OCI-LY7 (cell line): ENCODE measurements around the gene CASP10. TPM values are rescaled to one million over a fixed set of nuclear protein-coding genes. Genes with fewer than 3 reads are reported as not detected.

ENCODE experiments used
- BruUV-seq: library from RNA; stranded (reverse); fragments of 400-500 nt; replicated peaks from 2 replicates; lab custom pipeline; 2021; lab: Mats Ljungman, UMichigan
- CTCF ChIA-PET: fragments of 300-600 bp; sonication (Branson Sonifier 250); formaldehyde crosslinking; loops from one replicate; lab custom pipeline; 2022; ENCODE audit warnings: antibody characterized with exemption; ENCODE audit not compliant: unreplicated experiment; lab: Charles Lee
- POLR2A ChIA-PET: fragments of 300-600 bp; sonication (Branson Sonifier 250); formaldehyde crosslinking; loops from one replicate; lab custom pipeline; 2022; ENCODE audit warnings: antibody characterized with exemption; lab: Charles Lee
- DNase-seq: peaks from one replicate; pipeline ENCODE4 v3.0.0-alpha.2; 2015; ENCODE audit warnings: low spot score
- H2AFZ ChIP-seq: fragments of 200-600 bp; sonication (generic), shearing (Covaris generic); 2 replicates; pipeline ENCODE4 v1.6.1; 2014; ENCODE audit warnings: mild to moderate bottlenecking, antibody characterized with exemption, low read length, moderate library complexity
- H3K27ac ChIP-seq: fragments of 200-600 bp; sonication (generic); 2 replicates; pipeline ENCODE4 v1.5.1; 2014; ENCODE audit warnings: mixed run types, low read depth, mild to moderate bottlenecking, moderate library complexity, low read length, inconsistent platforms; ENCODE audit not compliant: poor library complexity, severe bottlenecking
- H3K36me3 ChIP-seq: fragments of 200-600 bp; sonication (generic); 2 replicates; pipeline ENCODE4 v1.6.1; 2014; ENCODE audit warnings: mild to moderate bottlenecking, antibody characterized with exemption, low read length, moderate library complexity, mixed read lengths; ENCODE audit not compliant: insufficient read depth
- H3K4me1 ChIP-seq: fragments of 200-600 bp; sonication (generic); 2 replicates; pipeline ENCODE4 v1.5.1; 2014; ENCODE audit warnings: mild to moderate bottlenecking, low read length; ENCODE audit not compliant: insufficient read depth, poor library complexity, severe bottlenecking
- H3K4me2 ChIP-seq: fragments of 200-600 bp; sonication (generic); 2 replicates; pipeline ENCODE4 v1.6.1; 2014; ENCODE audit warnings: mild to moderate bottlenecking, low read length
- H3K4me3 ChIP-seq: fragments of 200-600 bp; sonication (generic); 2 replicates; pipeline ENCODE4 v1.5.1; 2014; ENCODE audit warnings: mild to moderate bottlenecking, low read depth, low read length; ENCODE audit not compliant: poor library complexity, severe bottlenecking
- H3K79me2 ChIP-seq: fragments of 200-600 bp; sonication (generic); 2 replicates; pipeline ENCODE4 v1.6.1; 2016; ENCODE audit warnings: low read depth, mild to moderate bottlenecking, low read length, moderate library complexity, mixed read lengths; ENCODE audit not compliant: insufficient read depth
- H3K9me2 ChIP-seq: fragments of 200-600 bp; sonication (generic); 2 replicates; pipeline ENCODE4 v1.6.1; 2016; ENCODE audit warnings: mild to moderate bottlenecking, low read length, mixed read lengths; ENCODE audit not compliant: insufficient read depth
- H3K9me3 ChIP-seq: fragments of 200-600 bp; sonication (generic); 2 replicates; pipeline ENCODE4 v1.6.1; 2014; ENCODE audit warnings: mild to moderate bottlenecking, mixed run types, low read length, mixed read lengths
- H4K20me1 ChIP-seq: fragments of 200-600 bp; sonication (generic); 2 replicates; pipeline ENCODE4 v1.6.1; 2014; ENCODE audit warnings: mild to moderate bottlenecking, antibody characterized with exemption, low read length, moderate library complexity, mixed read lengths; ENCODE audit not compliant: insufficient read depth
- EZH2phosphoT487 ChIP-seq: fragments of 200-600 bp; sonication (generic); IDR thresholded peaks from 2 replicates; pipeline ENCODE4 v1.6.1; 2018; ENCODE audit warnings: low read depth, borderline replicate concordance, mild to moderate bottlenecking, mixed run types, antibody characterized with exemption, low read length, moderate library complexity, mixed read lengths
- intact Hi-C: fragments of 100-400 bp; cut with micrococcal nuclease; formaldehyde crosslinking; loops from one replicate; pipeline ENCODE4 v1.10.0; 2022; ENCODE audit not compliant: unreplicated experiment
- total RNA-seq, 2 experiments: library from RNA; depleted of rRNA in 1 of 2; stranded (reverse); fragments of >200 nt in 1 of 2; shearing (Covaris generic) in 1 of 2; gene quantifications; 2 replicates each; pipeline ENCODE4 v1.2.3, GENCODE V29; 2014 to 2022
- TF ChIP-seq, protein P1 (sequence below): fragments of 200-600 bp; sonication (generic); conservative IDR thresholded peaks from 2 replicates; pipeline ENCODE4 v1.5.1; 2014; ENCODE audit warnings: mild to moderate bottlenecking, antibody characterized with exemption, low read length, moderate library complexity, mixed read lengths

CASP10 gene
- total RNA-seq, 2 experiments from 2014 or later: 0.51 to 1.2 TPM

DNA sequence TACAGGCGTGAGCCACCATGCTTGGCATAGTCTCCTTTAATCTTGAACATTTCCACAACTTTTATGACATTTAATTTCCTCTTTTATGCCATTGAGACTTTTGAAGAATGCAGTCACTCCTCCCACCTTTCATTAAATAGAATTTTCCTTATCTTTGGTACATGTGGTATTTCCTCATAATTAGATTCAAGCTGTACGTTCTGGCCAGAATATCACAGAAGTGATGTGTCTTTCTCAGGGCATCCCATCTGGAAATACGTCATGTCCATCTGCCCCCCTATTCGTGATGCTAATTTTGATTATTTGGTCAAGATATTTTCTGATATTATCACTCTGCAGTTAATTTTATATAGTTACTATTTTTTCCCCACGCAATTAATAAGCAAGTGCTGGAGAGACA lies 16.9 kb downstream of the CASP10 start:
- intact Hi-C loops: no loop called here
- Histone ChIP-seq H3K4me2 (no peak overlapping the region), H3K36me3 (no peaks in the 10 kb centered on the region), H3K9me2 (no peaks in the 10 kb centered on the region), H3K27ac (no peak overlapping the region), H4K20me1 (no peaks in the 10 kb centered on the region), H3K4me1 (peaks cover 10% of the 10 kb centered on the region), H3K4me3 (no peak overlapping the region), H3K9me3 (no peaks in the 10 kb centered on the region), H3K79me2 (no peaks in the 10 kb centered on the region), H2AFZ (no peak overlapping the region)
- POLR2A ChIA-PET: interaction anchor here (0.6 kb wide), 1 partner anchor 198 kb away, joined by 3 read pairs; no protein-coding TSS in a partner anchor
- BruUV-seq: no TSS peak
- TF ChIP-seq EZH2phosphoT487: no peak
- TF ChIP-seq, protein P1, sequence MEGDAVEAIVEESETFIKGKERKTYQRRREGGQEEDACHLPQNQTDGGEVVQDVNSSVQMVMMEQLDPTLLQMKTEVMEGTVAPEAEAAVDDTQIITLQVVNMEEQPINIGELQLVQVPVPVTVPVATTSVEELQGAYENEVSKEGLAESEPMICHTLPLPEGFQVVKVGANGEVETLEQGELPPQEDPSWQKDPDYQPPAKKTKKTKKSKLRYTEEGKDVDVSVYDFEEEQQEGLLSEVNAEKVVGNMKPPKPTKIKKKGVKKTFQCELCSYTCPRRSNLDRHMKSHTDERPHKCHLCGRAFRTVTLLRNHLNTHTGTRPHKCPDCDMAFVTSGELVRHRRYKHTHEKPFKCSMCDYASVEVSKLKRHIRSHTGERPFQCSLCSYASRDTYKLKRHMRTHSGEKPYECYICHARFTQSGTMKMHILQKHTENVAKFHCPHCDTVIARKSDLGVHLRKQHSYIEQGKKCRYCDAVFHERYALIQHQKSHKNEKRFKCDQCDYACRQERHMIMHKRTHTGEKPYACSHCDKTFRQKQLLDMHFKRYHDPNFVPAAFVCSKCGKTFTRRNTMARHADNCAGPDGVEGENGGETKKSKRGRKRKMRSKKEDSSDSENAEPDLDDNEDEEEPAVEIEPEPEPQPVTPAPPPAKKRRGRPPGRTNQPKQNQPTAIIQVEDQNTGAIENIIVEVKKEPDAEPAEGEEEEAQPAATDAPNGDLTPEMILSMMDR: no peak
- CTCF ChIA-PET: no interaction called here
- no peak for DNase-seq

DNA sequence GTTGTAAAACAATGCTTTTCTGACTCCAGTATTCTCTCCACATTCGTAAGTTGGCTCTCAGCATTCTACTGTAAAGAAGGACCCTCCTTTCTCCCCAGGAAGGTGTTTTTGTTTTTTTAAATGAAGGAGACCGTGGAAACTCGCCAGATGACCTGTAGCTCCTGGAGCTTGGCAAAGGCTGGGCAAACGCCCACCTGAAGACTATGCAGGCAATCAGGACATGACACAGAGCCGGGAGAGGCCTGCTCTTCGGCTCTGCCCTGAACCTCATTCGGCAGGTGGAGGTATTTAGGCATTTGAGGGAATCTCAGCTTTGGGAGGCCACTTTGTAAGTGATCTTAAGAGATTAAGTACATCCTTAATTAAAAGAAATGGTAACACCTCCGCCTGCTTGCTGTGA lies 17.4 kb downstream of the CASP10 start:
- Histone ChIP-seq H3K36me3 (no peaks in the 10 kb centered on the region), H2AFZ (no peak overlapping the region), H3K4me3 (no peak overlapping the region), H3K79me2 (no peaks in the 10 kb centered on the region), H3K27ac (no peak overlapping the region), H4K20me1 (no peaks in the 10 kb centered on the region), H3K9me2 (no peaks in the 10 kb centered on the region), H3K4me1 (peaks cover 14% of the 10 kb centered on the region), H3K9me3 (no peaks in the 10 kb centered on the region), H3K4me2 (no peak overlapping the region)
- POLR2A ChIA-PET: interaction anchor here (0.6 to 1.1 kb wide), 2 partner anchors 143 to 198 kb away, joined by 3 read pairs; no protein-coding TSS in a partner anchor
- DNase-seq: no peak
- intact Hi-C loops: no loop called here
- CTCF ChIA-PET: no interaction called here
- no TSS peak for BruUV-seq
- TF ChIP-seq EZH2phosphoT487: no peak
- TF ChIP-seq, protein P1: no peak

DNA sequence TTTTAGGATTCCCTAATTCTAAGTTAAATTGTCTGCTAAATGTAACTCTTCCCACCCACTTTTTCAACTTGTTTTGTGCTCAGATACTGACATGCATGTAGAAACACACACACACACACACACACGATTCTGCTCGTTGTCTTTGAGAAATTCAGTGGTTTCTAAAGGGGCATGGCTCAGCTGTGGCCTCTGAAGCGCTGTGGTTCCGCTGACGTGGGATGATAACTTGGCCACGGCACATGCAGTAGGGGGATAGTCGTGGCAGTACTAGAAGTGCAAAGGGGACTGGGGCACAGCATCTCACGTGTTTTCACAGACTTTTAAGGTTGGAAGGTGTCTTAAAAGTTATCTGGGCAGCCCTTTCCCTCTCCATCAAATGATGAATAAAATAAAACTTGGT lies 18.4 kb downstream of the CASP10 start:
- Histone ChIP-seq H3K9me3 (no peaks in the 10 kb centered on the region), H3K27ac (no peak overlapping the region), H3K9me2 (no peaks in the 10 kb centered on the region), H3K79me2 (no peaks in the 10 kb centered on the region), H3K4me3 (no peak overlapping the region), H3K4me1 (peaks cover 14% of the 10 kb centered on the region), H3K4me2 (no peak overlapping the region), H4K20me1 (no peaks in the 10 kb centered on the region), H3K36me3 (no peaks in the 10 kb centered on the region), H2AFZ (no peak overlapping the region)
- TF ChIP-seq, protein P1: no peak
- no peak for TF ChIP-seq EZH2phosphoT487
- DNase-seq: no peak
- intact Hi-C loops: no loop called here
- ChIA-PET CTCF (no interaction called here), POLR2A (interaction anchor here (1.1 kb wide), 1 partner anchor 144 kb away, joined by 3 read pairs; no protein-coding TSS in a partner anchor)
- no TSS peak for BruUV-seq
